NCI-H2196 treated with DMSO at 0.1 percent for 48 hours (cell line): Measurements from ENCODE around the gene MYT1.

Experiments
- DNase-seq: peaks from one replicate; lab custom pipeline; 2025; ENCODE audit not compliant: unreplicated experiment; lab: John Stamatoyannopoulos, UW

Gene MYT1

DNA sequence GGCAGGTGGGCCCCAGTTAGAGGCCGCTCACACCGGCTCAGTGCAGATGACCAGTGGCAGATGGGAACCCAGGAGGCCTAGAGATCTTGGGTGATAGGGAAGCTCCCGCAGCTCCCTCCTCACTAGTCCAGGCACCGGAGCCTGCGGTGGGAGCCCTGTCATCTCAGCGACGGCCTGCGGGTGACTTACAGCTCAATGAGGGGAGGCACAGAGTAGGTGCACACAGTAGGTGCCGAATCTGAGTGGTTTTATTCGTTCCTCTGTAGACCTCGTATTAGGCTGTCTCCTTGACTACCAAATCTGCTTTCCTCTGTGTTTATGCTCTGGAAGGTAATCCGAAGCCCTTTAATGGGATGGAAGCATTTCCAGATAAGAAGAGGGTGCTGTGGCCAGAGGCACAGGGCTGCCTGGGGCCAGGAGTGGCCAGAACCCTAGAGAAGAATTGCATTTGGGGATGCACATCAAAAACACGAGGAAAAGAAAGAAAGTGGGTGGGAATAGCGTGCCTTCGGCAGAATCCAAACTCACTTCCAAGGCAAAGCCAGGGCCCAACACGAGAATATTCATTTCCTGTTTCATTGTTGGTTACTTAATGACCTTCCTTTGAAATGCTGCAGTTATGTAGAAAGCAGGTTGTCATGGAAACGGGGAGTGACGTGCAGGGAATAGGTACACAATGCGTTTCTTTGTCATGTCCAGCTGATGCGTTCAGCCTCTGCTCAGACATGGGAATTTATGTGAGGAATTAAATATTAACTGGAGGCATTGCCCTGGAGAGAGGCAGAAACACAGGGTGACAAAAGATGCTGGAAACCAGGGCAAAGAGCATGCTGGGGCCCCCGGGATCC, 24.7 kb downstream of the MYT1 start:
- peak; percentile 83 for DNase-seq

DNA sequence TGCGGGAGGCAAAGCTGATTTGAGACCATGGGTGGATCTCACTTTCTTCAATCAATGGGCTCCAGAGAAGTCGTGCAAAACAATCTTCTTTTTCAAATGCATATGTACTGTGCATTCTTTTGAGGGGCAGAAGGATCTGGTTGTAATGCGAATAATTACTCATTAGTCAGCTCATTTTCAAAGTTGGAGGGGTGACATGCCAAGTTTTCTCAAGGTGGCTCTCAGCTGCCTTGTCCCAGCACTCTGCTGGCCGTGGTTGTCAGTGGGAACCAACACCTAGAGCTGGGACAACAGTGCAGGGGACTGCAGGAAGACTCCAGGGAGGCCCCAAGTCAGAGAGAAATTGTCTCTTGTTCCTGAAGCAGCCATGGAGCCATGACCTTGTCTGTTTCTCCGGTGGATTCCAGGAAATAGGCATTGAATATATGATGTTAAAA, 25.3 kb downstream of the MYT1 start:
- no peak for DNase-seq

DNA sequence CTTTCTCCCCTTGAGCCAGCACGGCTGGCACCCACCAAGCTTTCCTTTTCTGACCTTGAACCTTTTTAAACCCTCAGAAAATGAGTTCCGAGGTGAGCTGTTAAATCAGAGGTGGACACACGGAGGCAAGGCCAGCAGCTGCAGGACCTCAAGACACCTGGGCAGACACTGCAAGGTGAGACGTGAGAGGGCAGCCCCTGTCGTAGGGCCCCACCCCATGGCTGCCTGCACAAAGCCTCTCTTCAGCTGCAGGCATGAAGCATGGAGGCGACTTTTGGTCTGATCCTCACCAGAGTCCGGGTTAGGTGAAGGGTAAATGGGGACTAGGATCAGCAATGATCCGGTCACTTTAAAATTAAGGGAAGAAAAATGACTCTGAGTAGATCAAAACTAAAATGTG, 25.7 kb downstream of the MYT1 start:
- no peak for DNase-seq

DNA sequence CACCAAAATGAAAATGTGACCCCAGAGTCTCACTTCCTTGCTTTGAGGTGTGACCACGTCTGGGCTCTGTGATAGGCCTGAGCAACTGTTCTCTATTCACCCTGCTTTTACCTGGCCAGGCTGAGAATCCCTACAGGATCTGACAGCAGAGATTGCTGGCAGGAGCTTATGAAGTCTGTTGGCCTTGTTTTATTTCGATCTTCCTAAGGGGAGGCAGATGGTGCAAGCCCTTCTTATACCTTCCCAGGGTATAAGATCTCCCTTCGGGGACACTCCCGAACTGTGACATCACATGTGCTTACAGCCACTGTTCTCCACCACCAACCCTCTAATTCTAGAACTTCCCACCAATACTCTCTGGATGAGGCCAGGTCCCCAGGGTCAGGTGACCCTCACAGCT, 26.8 kb downstream of the MYT1 start:
- no peak for DNase-seq

DNA sequence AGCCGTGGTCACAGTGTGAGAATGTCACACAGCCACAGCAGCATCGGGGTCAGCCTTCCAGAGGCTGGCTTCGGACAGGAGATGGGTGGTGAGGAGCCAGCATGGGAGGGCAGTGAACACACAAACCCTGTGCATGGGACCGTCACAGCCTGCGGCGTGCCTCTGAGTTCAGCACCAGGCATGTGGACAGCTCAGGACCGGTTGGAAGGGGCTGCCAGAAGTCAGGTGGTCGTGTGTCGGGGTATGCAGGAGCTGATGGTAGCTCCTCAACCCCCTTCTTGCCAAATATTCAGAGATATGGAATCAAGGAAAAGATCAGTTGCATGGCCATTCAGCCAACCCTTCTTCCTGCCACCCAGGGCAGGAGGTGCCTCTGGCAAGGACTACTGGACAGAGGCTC, 28.2 kb downstream of the MYT1 start:
- no peak for DNase-seq

DNA sequence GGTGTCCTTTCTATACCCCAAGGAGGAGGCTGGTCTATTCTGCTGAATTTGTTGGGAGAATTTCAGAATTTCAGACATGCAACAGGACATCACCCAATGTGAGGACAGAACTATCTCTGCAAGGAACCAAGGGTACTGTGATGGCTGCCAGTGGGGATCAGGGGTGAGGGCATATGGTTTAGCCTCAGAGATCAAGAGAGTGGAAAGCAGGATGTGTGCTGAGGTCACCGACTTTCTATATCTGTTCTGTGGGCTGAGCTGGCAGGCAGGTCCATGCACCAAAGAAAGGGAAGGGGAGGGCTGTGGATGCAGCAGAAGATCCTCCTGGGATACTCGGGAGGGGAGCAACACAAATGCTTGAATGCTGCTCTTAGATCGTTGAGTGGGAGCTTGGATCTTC, 28.8 kb downstream of the MYT1 start:
- no peak for DNase-seq

DNA sequence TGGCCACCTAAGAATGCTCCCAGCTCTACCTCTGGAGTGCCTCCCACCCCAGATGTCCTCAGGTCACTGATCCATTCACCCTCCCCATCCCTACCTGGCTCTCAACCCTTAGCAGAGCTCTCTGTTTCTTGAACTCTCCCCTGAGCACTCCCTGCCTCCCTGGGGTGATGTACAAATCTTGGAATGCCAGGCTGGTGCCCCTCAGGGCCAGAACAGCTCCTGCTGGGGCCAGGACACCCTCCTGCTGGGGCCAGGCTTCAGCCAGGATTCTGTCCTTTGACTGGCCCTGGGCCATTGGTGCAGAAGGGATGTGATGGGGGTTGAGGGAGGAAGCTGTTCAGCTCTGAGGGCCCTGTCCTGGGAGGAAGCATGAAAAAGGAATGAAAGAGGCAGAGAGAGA, 30.0 kb downstream of the MYT1 start:
- DNase-seq = no peak

DNA sequence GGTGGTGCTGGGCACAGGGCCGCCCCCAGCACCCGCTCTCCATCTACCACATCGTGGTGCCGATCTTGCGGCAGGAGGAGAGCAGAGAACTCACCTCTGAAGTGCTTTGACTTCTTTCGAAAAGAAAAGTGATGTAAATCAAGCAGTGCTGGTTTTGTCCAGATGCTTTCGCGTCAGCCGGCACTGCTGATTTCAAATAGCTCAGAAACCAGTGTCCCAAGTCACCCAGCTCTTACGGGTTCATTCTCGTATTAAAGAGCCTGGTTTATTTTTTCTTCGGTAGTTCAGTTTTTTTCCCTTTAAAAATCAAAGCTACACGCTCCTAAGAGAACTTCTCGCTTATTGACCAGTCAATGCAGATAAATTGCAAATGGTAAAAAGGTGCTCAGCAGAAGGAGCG, 32.1 kb downstream of the MYT1 start:
- no peak for DNase-seq

DNA sequence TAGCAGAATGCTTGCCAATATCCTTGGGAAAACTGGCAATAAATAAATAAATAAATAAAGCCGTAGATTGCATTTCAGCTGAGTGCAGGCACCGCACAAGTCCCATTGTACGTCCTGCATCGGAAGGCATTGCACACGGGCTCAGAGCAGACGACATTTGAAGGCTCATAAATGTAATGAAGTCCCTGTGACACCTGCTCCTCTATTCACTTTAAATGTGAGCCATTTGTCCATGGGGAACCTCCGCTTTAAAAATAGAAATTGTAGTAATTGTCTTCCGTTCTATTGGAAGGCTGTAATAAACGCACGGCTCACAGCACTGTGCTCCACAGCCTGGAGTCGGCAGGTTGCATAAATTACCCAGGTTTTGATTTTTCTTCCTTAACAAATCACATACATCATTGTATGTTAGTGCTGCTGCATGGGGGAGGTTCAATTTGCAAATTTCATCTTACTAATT, 32.6 kb downstream of the MYT1 start:
- DNase-seq = no peak

DNA sequence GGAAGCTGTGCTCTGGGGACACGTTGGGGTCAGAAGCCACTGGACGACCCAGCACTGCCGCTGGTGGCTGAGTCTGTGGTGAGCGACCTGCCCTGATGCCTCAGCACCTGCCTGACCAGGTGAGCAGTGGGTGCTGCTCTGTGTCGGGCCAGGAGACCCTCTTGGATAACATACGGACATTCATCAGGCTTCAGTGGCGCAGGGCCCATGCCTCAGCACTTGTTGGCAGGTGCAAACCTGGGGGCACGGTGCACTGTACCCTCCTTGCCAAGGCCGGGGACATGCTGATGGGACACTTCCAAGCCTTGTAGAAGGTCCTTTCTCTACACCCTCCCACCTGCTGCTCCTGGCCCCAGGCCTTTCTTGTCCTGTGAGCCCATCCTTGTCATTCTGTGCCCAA, 34.1 kb downstream of the MYT1 start:
- DNase-seq = no peak

DNA sequence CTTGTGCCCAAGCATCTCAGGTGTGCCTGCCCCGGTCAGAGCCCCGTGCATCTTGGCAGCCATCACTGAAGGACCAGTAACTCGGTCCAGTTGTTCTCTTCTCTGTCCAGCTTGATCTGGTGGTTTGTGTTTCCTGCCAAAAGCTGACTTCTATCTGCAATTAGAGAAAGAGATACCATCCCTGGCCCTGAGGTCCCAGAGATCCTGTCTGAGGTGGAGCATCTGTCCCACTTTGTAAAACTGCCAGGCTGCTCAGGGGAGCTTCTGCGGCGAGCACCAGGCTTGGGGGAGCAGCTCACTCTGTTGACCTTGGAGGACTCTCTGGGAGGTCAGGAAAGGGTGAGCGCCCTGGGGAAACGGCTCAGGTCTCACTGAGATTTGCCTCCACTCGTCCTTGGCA, 35.1 kb downstream of the MYT1 start:
- no peak for DNase-seq

DNA sequence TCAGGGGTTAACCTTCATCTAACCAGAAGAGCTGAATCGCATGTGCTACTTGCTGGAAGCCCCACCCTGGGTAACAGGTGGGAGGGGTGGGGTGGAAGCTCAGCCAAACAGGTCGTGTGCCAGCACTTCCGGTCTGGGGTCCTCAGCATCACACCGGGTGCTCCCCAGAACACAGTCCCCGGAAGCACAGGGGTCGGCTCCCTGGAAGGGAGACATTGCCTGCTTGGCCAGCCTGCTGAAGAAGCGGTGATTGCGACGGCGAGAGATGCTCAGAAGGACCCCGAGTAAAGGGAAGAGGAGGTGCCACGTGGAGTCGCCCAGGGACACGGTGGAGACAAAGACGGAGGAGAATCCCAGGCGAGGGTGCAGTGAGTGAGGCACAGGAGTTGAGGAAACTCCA, 36.5 kb downstream of the MYT1 start:
- DNase-seq = no peak

DNA sequence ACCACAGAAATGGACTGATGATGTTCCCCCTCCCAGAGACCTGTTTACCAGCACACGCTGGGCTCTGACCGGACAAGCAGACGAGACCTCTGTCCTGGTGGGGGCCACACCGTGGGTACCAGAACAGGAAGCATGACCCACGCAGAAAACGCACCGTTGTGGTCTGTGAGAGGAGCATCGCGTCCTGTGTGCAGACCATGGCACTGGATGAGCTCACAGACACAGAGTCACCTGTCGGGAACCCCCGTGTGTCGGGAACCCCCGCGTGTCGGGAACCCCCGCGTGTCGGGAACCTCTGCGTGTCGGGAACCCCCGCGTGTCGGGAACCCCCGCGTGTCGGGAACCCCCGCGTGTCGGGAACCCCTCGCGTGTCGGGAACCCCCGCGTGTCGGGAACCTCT, 37.4 kb downstream of the MYT1 start:
- DNase-seq = no peak

DNA sequence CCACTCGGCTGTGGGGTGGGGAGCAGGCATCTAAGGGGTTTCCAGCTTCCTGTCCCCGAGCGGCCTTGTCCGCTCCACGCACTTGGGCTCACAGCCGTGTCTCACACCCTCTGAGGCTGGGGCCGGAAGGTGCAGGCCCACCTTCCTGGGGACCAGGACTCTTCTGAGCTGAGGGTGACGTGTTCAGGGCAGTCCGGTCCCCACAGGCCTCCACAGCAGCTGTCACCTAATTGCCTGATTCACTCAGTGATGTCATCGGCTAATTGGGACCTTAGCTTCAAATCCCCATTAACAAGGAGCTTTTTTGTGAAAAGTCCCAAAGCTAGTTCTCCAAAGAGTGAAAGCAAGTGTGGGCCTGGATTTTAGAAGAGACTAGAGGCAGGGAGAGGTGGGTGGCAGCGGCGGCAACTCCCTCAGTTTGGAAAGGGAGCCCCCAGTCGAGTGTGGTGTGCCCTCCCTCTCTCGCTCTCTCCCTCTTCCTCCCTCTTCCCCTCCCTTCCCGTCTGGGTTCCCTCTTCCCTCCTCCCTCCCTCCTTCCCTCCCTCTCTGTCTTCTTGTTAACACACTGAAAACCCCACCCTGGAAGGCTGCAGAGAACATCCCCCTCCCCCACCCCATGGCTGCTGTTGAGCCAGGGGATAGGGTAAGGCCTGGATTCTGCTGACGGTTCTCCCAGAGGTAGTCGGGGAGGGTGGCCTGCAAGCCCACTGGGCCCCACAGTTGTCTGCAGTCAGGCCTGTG, 39.0 kb downstream of the MYT1 start:
- no peak for DNase-seq

DNA sequence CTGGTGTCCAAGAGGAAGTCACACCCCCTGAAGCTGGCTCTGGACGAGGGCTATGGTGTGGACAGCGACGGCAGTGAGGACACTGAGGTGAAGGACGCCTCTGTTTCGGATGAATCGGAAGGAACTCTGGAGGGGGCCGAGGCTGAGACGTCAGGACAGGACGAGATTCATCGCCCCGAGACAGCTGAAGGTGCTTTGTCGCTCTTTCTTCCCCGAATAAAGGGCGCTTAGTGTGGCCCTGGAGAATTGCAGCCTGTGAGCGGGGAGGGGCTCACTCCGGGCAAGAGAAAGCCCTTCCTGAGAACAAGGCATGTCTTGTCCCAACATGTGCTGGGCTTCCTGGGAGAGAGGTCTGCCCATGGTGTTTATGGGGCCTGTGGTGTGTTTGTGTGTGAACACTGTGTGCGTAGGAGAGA, 41.4 kb downstream of the MYT1 start:
- DNase-seq = no peak

DNA sequence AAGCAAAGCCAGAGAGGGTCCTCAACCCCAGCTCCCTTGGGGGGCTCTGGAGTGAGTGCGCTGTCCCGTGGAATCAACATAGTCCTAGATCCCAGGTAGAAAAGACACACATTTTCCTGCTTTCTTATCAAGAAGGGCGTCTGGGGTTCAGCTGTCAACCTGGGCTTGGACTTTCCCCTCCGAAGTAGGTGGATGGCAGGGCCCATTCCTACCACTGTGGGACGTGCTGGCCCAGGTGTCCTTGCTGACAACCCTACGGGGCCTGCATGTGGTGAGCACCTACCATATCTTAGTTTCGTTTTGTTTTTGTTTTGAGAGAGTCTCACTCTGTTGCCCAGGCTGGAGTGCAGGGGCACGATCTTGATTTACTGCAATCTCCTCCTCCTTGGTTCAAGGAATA, 42.4 kb downstream of the MYT1 start:
- DNase-seq = no peak

DNA sequence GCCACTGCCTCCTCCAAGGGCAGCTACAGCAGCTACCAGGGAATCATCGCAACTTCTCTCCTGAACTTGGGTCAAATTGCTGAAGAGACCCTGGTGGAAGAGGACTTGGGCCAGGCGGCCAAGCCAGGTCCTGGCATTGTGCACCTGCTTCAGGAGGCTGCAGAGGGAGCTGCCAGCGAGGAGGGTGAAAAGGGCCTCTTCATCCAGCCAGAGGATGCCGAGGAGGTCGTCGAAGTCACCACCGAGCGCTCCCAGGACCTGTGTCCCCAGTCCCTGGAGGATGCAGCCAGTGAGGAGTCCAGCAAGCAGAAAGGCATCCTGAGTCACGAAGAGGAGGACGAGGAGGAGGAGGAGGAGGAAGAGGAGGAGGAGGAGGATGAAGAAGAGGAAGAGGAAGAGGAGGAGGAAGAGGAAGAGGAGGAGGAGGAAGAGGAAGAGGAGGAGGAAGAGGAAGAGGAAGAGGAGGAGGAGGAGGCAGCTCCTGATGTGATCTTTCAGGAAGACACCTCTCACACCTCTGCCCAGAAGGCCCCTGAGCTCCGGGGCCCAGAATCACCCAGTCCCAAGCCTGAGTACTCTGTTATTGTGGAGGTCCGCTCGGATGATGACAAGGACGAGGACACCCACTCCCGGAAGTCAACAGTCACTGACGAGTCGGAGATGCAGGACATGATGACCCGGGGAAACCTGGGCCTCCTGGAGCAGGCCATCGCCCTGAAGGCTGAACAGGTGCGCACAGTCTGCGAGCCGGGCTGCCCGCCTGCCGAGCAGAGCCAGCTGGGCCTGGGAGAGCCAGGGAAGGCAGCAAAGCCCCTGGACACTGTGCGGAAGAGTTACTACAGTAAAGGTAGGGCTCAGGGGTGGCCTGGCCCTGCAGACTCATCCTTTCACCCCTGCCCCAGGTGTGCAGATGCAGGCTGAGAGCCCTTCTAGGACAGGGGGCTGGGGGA, 43.7 kb downstream of the MYT1 start:
- no peak for DNase-seq

DNA sequence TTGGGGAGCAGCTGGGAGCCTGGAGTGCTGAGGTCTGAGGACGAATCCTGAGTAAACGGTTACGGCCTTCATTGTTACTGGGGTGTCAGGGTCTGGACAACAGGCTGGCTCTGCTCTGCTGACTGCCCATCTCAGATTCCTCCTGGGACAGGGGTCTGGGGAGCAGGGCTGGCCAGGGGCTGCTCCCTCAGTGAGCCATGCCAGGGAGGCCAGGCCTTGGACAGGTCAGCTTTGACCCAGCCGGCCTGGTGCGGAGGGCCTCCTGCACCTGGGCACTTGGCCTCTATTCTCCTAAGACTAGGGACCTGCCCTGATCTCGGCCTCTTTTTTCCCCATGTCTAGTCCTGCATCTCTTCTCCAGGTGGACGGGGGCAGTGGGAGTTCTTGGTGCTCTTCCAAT, 44.9 kb downstream of the MYT1 start:
- DNase-seq = no peak

DNA sequence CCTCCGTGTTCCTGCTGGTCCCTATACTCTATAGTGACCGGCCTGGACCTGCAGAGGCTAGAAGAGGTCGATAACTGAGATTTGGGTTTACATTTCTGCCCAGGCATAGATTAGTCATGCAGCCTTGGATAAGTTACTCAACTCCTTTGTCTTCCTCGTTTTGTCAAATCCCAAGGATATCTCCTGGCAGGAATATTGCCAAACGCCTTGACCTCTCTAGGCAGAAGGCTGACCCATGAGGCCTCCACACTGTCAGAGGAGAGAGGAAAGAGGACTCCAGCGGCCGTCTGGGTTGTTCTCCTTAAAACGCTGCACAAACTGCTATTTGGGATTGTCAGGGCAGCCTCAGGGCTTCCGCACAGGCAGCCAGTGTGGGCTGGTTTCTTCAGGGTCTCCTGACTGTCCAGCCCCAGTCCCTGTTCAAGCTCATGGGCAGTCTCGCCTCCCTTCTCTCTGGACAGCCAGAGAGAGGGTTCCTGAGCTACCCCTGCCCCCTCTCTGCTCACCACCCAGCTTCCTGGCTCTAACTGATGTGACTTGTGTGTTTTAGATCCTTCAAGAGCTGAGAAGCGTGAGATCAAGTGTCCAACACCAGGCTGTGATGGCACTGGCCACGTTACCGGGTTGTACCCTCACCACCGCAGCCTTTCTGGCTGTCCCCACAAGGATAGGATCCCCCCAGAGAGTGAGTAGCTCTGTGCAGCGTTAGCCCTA, 46.6 kb downstream of the MYT1 start:
- no peak for DNase-seq

DNA sequence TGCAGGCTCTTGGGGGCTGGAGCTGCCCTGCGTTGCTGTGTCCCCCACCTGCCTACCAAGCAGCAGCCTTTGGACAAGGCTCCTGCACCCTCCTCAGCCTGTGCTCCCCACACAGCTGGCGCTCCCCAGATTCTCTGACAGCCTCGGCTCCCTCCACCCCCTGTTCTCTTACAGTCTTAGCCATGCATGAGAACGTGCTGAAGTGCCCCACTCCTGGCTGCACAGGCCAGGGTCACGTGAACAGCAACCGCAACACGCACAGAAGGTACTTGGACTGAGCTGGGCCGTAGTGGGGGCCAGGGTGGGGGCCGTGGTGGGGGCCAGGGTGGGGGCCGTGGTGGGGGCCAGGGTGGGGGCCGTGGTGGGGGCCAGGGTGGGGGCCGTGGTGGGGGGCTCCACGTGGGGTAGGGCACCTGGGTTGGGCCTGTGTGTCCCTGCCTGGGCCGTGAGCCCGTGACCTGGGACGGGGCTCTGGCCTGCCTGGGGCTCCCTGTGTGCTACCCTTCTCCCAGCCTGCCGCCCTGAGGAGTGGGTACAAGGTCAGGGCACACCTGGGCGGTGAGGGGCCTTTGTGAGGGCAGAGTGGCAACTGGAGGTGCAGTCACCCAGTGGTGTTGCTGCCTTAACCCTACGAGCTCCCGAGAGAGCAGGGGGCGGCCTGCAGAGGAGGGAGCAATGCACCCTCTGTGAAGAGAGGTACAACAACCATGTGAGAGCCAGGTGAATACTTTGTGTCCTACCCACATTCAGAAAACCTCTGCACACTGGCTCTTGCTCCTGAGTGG, 47.8 kb downstream of the MYT1 start:
- no peak for DNase-seq
